Common myeloid progenitor, CD34-positive (primary cell): ENCODE results near the gene ZNF365.
"Not testable (repeated sequence)": the region's sequence is repeated elsewhere in the genome, so short reads cannot be mapped to it uniquely, and the experiment has no call there.

Source experiments
- CTCF ChIA-PET: fragments of 350-600 bp; sonication (Branson Sonifier 250); formaldehyde crosslinking; loops from one replicate; lab custom pipeline; 2021; ENCODE audit warnings: antibody characterized with exemption; lab: Charles Lee
- POLR2A ChIA-PET: fragments of 350-600 bp; sonication (Branson Sonifier 250); formaldehyde crosslinking; loops from one replicate; lab custom pipeline; 2021; ENCODE audit warnings: antibody characterized with exemption; lab: Charles Lee
- DNase-seq, 3 donors: peaks; one replicate each; pipeline versions ENCODE4 v3.0.0 to v3.0.0-alpha.2; 2013
- H3K27ac ChIP-seq, 2 experiments: 1 replicate in 1 of 2; 2 replicates in 1 of 2; pipeline ENCODE4 v1.7.0; 2013; ENCODE audit warnings: inconsistent platforms in 2 of 2, low read length in 2 of 2, mild to moderate bottlenecking in 2 of 2, low read depth in 1 of 2, moderate library complexity in 1 of 2; ENCODE audit not compliant: severe bottlenecking in 2 of 2, insufficient read depth in 1 of 2, poor library complexity in 1 of 2
- H3K27me3 ChIP-seq, 5 experiments: replicated peaks in 2 of 5; 1 replicate in 3 of 5; 2 replicates in 2 of 5; pipeline versions ENCODE4 v1.6.1 to v1.7.0; 2013; ENCODE audit warnings: low read length in 4 of 5, mild to moderate bottlenecking in 2 of 5, moderate library complexity in 2 of 5, inconsistent platforms in 1 of 5; ENCODE audit not compliant: insufficient read depth in 5 of 5, control insufficient read depth in 4 of 5
- H3K36me3 ChIP-seq, 4 experiments: 1 replicate in 2 of 4; 2 replicates in 2 of 4; pipeline versions ENCODE4 v1.6.1 to v1.7.0; 2013; ENCODE audit warnings: low read length in 3 of 4, control low read depth in 1 of 4, mild to moderate bottlenecking in 1 of 4; ENCODE audit not compliant: control insufficient read depth in 4 of 4, insufficient read depth in 4 of 4
- H3K4me1 ChIP-seq, 4 experiments: 1 replicate in 3 of 4; 2 replicates in 1 of 4; pipeline versions ENCODE4 v1.6.1 to v1.7.1; 2013; ENCODE audit warnings: low read length in 3 of 4, mild to moderate bottlenecking in 3 of 4, control low read depth in 1 of 4, inconsistent platforms in 1 of 4, moderate library complexity in 1 of 4; ENCODE audit not compliant: control insufficient read depth in 4 of 4, insufficient read depth in 4 of 4; ENCODE audit errors: control extremely low read depth in 1 of 4
- H3K4me3 ChIP-seq, 7 experiments: 1 replicate in 4 of 7; 2 replicates in 3 of 7; pipeline versions ENCODE4 v1.5.1 to v1.7.0; 2013; ENCODE audit warnings: mild to moderate bottlenecking in 7 of 7, low read length in 6 of 7, moderate library complexity in 6 of 7, inconsistent platforms in 2 of 7, low read depth in 2 of 7, control low read depth in 1 of 7; ENCODE audit not compliant: insufficient read depth in 4 of 7, control insufficient read depth in 1 of 7; ENCODE audit errors: extremely low read depth in 1 of 7
- H3K9me3 ChIP-seq, 5 experiments: 1 replicate in 4 of 5; 2 replicates in 1 of 5; pipeline versions ENCODE4 v1.6.1 to v1.7.1; 2013; ENCODE audit warnings: low read length in 4 of 5, mild to moderate bottlenecking in 2 of 5, inconsistent platforms in 1 of 5, low read depth in 1 of 5, moderate library complexity in 1 of 5; ENCODE audit not compliant: control insufficient read depth in 4 of 5, insufficient read depth in 2 of 5; ENCODE audit errors: control extremely low read depth in 1 of 5
- WGBS: methylation state at CpG from one replicate; pipeline ENCODE4 v1.1.5; 2013; ENCODE audit not compliant: insufficient coverage; 5-methylcytosine and 5-hydroxymethylcytosine counted together

ZNF365 gene

DNA sequence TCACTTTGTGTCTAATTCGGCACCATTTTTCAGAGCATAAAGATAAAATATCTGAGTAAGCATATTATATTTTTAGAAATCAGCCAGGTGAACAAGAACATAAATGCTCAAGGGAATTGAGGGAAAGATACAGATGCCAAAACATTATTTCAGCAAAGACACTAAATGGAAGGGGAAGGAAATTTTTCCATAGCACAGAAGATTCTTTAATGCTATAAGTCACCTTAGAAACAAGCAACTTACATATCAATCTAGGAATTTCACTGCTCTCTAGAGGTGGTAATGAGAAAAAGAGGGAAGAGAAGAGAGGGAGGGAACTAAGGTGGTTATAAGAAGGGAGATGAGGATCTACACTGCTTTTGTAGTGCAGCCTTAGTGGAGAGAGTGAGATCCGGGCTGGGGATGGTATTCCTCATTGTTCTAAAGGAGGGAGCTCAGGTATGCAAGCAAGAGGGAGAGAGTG, 20.4 kb downstream of the ZNF365 start:
- Histone ChIP-seq H3K27me3 (no peaks in the 10 kb centered on the region), H3K27ac (no peak overlapping the region), H3K36me3 (no peaks in the 10 kb centered on the region), H3K9me3 (no peaks in the 10 kb centered on the region), H3K4me3 (no peak overlapping the region), H3K4me1 (no peaks in the 10 kb centered on the region)
- POLR2A ChIA-PET: no interaction called here
- no peak for DNase-seq
- CTCF ChIA-PET: no interaction called here
- 88% methylated on average over 1 of the region's 2 CpGs for WGBS

- Histone ChIP-seq H3K4me3 (no peak overlapping the region), H3K27me3 (no peaks in the 10 kb centered on the region), H3K36me3 (no peaks in the 10 kb centered on the region), H3K4me1 (no peaks in the 10 kb centered on the region), H3K9me3 (no peaks in the 10 kb centered on the region), H3K27ac (no peak overlapping the region)
- POLR2A ChIA-PET: no interaction called here
- WGBS: no CpG with 5 or more reads among the region's 1 CpG
- CTCF ChIA-PET: no interaction called here
- DNase-seq: no peak
Observed at GRCh38 chr10:62395892-62396291, 21.7 kb downstream of the ZNF365 start.

GRCh38 chr10:62396864-62397263, 22.7 kb downstream of the ZNF365 start:
- Histone ChIP-seq H3K27ac (no peak overlapping the region), H3K36me3 (no peaks in the 10 kb centered on the region), H3K4me3 (no peak overlapping the region), H3K9me3 (no peaks in the 10 kb centered on the region), H3K27me3 (no peaks in the 10 kb centered on the region), H3K4me1 (no peaks in the 10 kb centered on the region)
- POLR2A ChIA-PET: no interaction called here
- DNase-seq: no peak
- 79% methylated on average over 3 of the region's 3 CpGs for WGBS
- CTCF ChIA-PET: no interaction called here

- CTCF ChIA-PET: no interaction called here
- no peaks in the 10 kb centered on the region for H3K36me3 ChIP-seq
- no CpG with 5 or more reads among the region's 5 CpGs for WGBS
Observed at GRCh38 chr10:62399211-62399610, 25.0 kb downstream of the ZNF365 start.

DNA sequence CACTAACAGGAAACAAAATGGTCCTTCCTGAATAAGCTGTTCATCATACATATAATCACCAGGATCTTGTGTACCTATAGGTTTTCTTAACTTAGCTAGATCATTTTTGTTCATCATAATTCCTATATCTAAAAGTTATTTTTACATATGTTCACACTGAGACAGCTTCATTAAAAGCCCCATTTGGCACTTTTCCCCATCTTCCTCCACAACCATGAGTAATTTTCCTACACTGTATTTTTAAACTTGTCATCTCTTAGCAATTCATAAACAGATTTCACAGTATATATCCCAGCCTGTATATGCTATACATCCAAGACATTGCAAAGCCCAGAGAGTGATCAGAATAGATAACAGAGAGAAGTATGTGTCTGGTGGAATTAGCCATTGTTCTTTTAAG, 28.3 kb downstream of the ZNF365 start:
- peaks cover 0 to 3% (median 0%) of the 10 kb centered on the region in 5 experiments for H3K9me3 ChIP-seq
- no peaks in the 10 kb centered on the region for H3K27me3 ChIP-seq
- H3K4me3 ChIP-seq: no peak overlapping the region
- no peak for DNase-seq
- H3K27ac ChIP-seq: no peak overlapping the region
- no peaks in the 10 kb centered on the region for H3K36me3 ChIP-seq
- CTCF ChIA-PET: interaction anchor here (1.4 kb wide), 1 partner anchor 9 kb away, joined by 5 read pairs; no protein-coding TSS in a partner anchor
- POLR2A ChIA-PET: no interaction called here
- no peaks in the 10 kb centered on the region for H3K4me1 ChIP-seq

More at GRCh38 chr10:62399211-62399610, 25.0 kb downstream of the ZNF365 start:
- POLR2A ChIA-PET: no interaction called here
- H3K27ac ChIP-seq: no peak overlapping the region
- no peak for DNase-seq
- no peaks in the 10 kb centered on the region for H3K9me3 ChIP-seq
- no peaks in the 10 kb centered on the region for H3K4me1 ChIP-seq
- no peak overlapping the region for H3K4me3 ChIP-seq
- H3K27me3 ChIP-seq: no peaks in the 10 kb centered on the region

DNA sequence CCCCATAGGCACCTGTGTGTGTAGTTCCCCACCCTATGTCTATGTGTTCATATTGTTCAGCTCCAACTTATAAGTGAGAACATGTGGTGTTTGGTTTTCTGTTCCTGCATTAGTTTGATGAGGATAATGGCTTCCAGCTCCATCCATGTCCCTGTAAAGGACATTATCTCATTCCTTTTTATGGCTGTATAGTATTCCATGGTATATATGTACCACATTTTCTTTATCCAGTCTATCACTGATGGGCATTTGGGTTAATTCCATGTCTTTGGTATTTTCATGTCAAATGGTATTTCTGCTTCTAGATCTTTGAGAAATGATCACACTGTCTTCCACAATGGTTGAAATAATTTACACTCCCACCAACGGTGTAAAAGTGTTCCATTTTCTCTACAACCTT, 36.4 kb downstream of the ZNF365 start:
- H3K27me3 ChIP-seq, H3K4me3 ChIP-seq, H3K36me3 ChIP-seq, CTCF ChIA-PET, POLR2A ChIA-PET, H3K4me1 ChIP-seq, H3K27ac ChIP-seq, DNase-seq: not testable (repeated sequence)
- no CpG with 5 or more reads among the region's 1 CpG for WGBS
- H3K9me3 ChIP-seq: peaks cover 0 to 16% (median 2%) of the 10 kb centered on the region in 5 experiments

GRCh38 chr10:62410934-62411333, 36.8 kb downstream of the ZNF365 start:
- H3K27ac ChIP-seq, CTCF ChIA-PET, H3K4me3 ChIP-seq, H3K36me3 ChIP-seq, H3K4me1 ChIP-seq, DNase-seq, H3K27me3 ChIP-seq, POLR2A ChIA-PET: not testable (repeated sequence)
- WGBS: 86% methylated on average over 1 of the region's 1 CpG
- H3K9me3 ChIP-seq: peaks cover 0 to 16% (median 2%) of the 10 kb centered on the region in 5 experiments
